ENCODE results near the gene DMTF1. TPM values are rescaled to one million over a fixed set of nuclear protein-coding genes. Genes with fewer than 3 reads are reported as not detected.

Gene DMTF1
- total and polyA plus RNA-seq, 2 of the 4 experiments (the other 2 are of a cell fraction) = 59.0 to 69.0 TPM

- no peaks in the 10 kb centered on the region for H3K9me1 ChIP-seq (ENCODE audit: insufficient read depth, low read length)
- no peaks in the 10 kb centered on the region for H4K20me1 ChIP-seq (ENCODE audit: insufficient read depth, low read length)
- no peak overlapping the region for H4K8ac ChIP-seq (ENCODE audit: low read depth in 2 of 2, low read length in 2 of 2)
- no peak overlapping the region for H3K27ac ChIP-seq (ENCODE audit: insufficient read depth, low read length)
- H3K4me3 ChIP-seq (ENCODE audit: insufficient read depth, low read depth, low read length) = no peak overlapping the region
- H3K4ac ChIP-seq (ENCODE audit: low read depth, low read length) = no peak overlapping the region
- no peak overlapping the region for H4K91ac ChIP-seq (ENCODE audit: insufficient read depth, low read depth, low read length)
- no peaks in the 10 kb centered on the region for H3K79me1 ChIP-seq (ENCODE audit: low read depth in 1 of 2, low read length in 2 of 2)
- no peak for DNase-seq
- no peak overlapping the region for H3K9ac ChIP-seq (ENCODE audit: low read depth, low read length)
- BruUV-seq (replicated peaks) = no TSS peak
- CTCF ChIA-PET = no interaction called here
- H2AK9ac ChIP-seq (replicated peaks; ENCODE audit: low read depth, low read length, poor library complexity) = no peak overlapping the region
- WGBS, 2 experiments (ENCODE audit: extremely low coverage in 2 of 2, insufficient read length in 1 of 2) = no CpG with 5 or more reads among the region's 3 CpGs
- no peak overlapping the region for H3K14ac ChIP-seq (replicated peaks; ENCODE audit: low read depth, low read length)
- no peaks in the 10 kb centered on the region for H3K9me3 ChIP-seq (ENCODE audit: control insufficient read depth, insufficient read depth, low read length)
- H2BK120ac ChIP-seq (ENCODE audit: low read depth, low read length) = no peak overlapping the region
- no peak overlapping the region for H2BK20ac ChIP-seq (ENCODE audit: low read depth, low read length)
- no peaks in the 10 kb centered on the region for H3K4me1 ChIP-seq (ENCODE audit: control insufficient read depth, insufficient read depth, low read length)
- H3K56ac ChIP-seq (ENCODE audit: extremely low read depth, insufficient read depth, low read length) = no peak overlapping the region
- no peak for ATAC-seq (ENCODE audit: low read depth)
- no peak overlapping the region for H2BK15ac ChIP-seq (ENCODE audit: low read depth, low read length)
- no peak overlapping the region for H4K5ac ChIP-seq (ENCODE audit: low read depth, low read length)
- in situ Hi-C loops (cut with MboI; ENCODE audit: low sequenced_read_pairs) = no loop called here
- H2BK5ac ChIP-seq (ENCODE audit: low read depth, low read length, poor library complexity, severe bottlenecking) = no peak overlapping the region
- H3K23ac ChIP-seq (ENCODE audit: low read depth, low read length) = no peak overlapping the region
- intact Hi-C loops (cut with micrococcal nuclease) = no loop called here
- H2AFZ ChIP-seq (replicated peaks; ENCODE audit: low read length, poor library complexity) = no peak overlapping the region
- H3K18ac ChIP-seq (ENCODE audit: low read depth, low read length) = no peak overlapping the region
- no peaks in the 10 kb centered on the region for H3K36me3 ChIP-seq (ENCODE audit: control insufficient read depth, insufficient read depth, low read length)
- dilution Hi-C loops (cut with HindIII; ENCODE audit: low sequenced_read_pairs, unreplicated experiment) = loop anchor here (25.0 kb wide), 1 partner anchor 194 kb away; no protein-coding TSS in a partner anchor
- POLR2A ChIA-PET (ENCODE audit: unreplicated experiment) = no interaction called here
- no peak overlapping the region for H2AK5ac ChIP-seq (ENCODE audit: low read depth, low read length)
- no peaks in the 10 kb centered on the region for H3K27me3 ChIP-seq (ENCODE audit: control insufficient read depth, insufficient read depth, low read length)
- TF ChIP-seq NFE2L2 (IDR thresholded peaks at IDR 0.05; ENCODE audit: low read depth, low read length) (no peak), ELK1 (IDR thresholded peaks at IDR 0.05; ENCODE audit: borderline replicate concordance, low read depth, low read length) (no peak), FOS (IDR thresholded peaks at IDR 0.05; ENCODE audit: low read depth, low read length) (no peak), RAD21 (IDR thresholded peaks at IDR 0.05; ENCODE audit: low read length) (no peak), MAZ (IDR thresholded peaks at IDR 0.05; ENCODE audit: borderline replicate concordance, low read depth, low read length) (no peak), POLR2A (IDR thresholded peaks at IDR 0.05; ENCODE audit: low read depth, low read length) (no peak), SMC3 (IDR thresholded peaks at IDR 0.05; ENCODE audit: low read depth, low read length) (no peak), MAFK (IDR thresholded peaks at IDR 0.05; ENCODE audit: low read depth, low read length) (no peak), CEBPB (IDR thresholded peaks at IDR 0.05; ENCODE audit: low read depth, low read length) (no peak), CTCF (conservative IDR thresholded peaks at IDR 0.05; ENCODE audit: low read depth, low read length) (no peak), RFX5 (IDR thresholded peaks at IDR 0.05; ENCODE audit: low read depth, low read length) (no peak), BHLHE40 (IDR thresholded peaks at IDR 0.05; ENCODE audit: low read depth, low read length) (no peak), MXI1 (IDR thresholded peaks at IDR 0.05; ENCODE audit: borderline replicate concordance, low read depth, low read length) (no peak), USF2 (IDR thresholded peaks at IDR 0.05; ENCODE audit: low read depth, low read length) (no peak), RCOR1 (IDR thresholded peaks at IDR 0.05; ENCODE audit: insufficient replicate concordance, low read length) (no peak), CHD1 (IDR thresholded peaks at IDR 0.05; ENCODE audit: low read depth, low read length) (no peak)
- H3K4me2 ChIP-seq (ENCODE audit: low read depth, low read length) = no peak overlapping the region
These were observed 20.5 kb upstream of the DMTF1 start for GRCh38 chr7:87131771-87132170.

Measured in IMR-90 (cell line).